ENCODE data around the gene UNC13D.
A peak's percentile ranks its signal among the peaks of the same experiment; 100 is the strongest.

The UNC13D gene

GRCh38 chr17:75864448-75864871 lies 20.3 kb upstream of the UNC13D start (continued):
- TF ChIP-seq PRDM2 (tag by site-specific recombination; IDR thresholded peaks at IDR 0.05; ENCODE audit: borderline replicate concordance): no peak
- peak; percentile 32; the same call in 1 of the 2 replicates for TF ChIP-seq ZBTB8A (tag by site-specific recombination; IDR thresholded peaks at IDR 0.05)
- TF ChIP-seq ZNF561 (tag by site-specific recombination; IDR thresholded peaks at IDR 0.05; ENCODE audit: borderline replicate concordance): 0 out of 2 replicates have a peak, but pooled peaks have one; percentile 75
- no peak for TF ChIP-seq ZNF529 (tag by site-specific recombination; IDR thresholded peaks at IDR 0.05; ENCODE audit: insufficient replicate concordance)
- TF ChIP-seq GLIS2 (tag by site-specific recombination; IDR thresholded peaks at IDR 0.05): peak; percentile 71
- TF ChIP-seq ZNF629 (tag by site-specific recombination; IDR thresholded peaks at IDR 0.05): 0 out of 2 replicates have a peak, but pooled peaks have one; percentile 8
- TF ChIP-seq, protein P1, sequence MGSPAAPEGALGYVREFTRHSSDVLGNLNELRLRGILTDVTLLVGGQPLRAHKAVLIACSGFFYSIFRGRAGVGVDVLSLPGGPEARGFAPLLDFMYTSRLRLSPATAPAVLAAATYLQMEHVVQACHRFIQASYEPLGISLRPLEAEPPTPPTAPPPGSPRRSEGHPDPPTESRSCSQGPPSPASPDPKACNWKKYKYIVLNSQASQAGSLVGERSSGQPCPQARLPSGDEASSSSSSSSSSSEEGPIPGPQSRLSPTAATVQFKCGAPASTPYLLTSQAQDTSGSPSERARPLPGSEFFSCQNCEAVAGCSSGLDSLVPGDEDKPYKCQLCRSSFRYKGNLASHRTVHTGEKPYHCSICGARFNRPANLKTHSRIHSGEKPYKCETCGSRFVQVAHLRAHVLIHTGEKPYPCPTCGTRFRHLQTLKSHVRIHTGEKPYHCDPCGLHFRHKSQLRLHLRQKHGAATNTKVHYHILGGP (tag by site-specific recombination; IDR thresholded peaks at IDR 0.05): peak; percentile 71
- no peak for TF ChIP-seq SCRT2 (tag by site-specific recombination; IDR thresholded peaks at IDR 0.05)
- TF ChIP-seq, protein P2, sequence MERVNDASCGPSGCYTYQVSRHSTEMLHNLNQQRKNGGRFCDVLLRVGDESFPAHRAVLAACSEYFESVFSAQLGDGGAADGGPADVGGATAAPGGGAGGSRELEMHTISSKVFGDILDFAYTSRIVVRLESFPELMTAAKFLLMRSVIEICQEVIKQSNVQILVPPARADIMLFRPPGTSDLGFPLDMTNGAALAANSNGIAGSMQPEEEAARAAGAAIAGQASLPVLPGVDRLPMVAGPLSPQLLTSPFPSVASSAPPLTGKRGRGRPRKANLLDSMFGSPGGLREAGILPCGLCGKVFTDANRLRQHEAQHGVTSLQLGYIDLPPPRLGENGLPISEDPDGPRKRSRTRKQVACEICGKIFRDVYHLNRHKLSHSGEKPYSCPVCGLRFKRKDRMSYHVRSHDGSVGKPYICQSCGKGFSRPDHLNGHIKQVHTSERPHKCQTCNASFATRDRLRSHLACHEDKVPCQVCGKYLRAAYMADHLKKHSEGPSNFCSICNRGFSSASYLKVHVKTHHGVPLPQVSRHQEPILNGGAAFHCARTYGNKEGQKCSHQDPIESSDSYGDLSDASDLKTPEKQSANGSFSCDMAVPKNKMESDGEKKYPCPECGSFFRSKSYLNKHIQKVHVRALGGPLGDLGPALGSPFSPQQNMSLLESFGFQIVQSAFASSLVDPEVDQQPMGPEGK (tag by site-specific recombination; IDR thresholded peaks at IDR 0.05): peak; percentile 60; the same call in 1 of the 2 replicates
- TF ChIP-seq GLIS1 (tag by site-specific recombination; IDR thresholded peaks at IDR 0.05): peak; percentile 64

- H3K4me3 ChIP-seq (ENCODE audit: low read depth, low read length): no peak overlapping the region
- H3K36me3 ChIP-seq (ENCODE audit: control insufficient read depth in 2 of 2, insufficient read depth in 1 of 2, low read length in 2 of 2): no peaks in the 10 kb centered on the region
- no peaks in the 10 kb centered on the region for H3K9me3 ChIP-seq (ENCODE audit: control insufficient read depth, insufficient read depth, low read depth, low read length)
- TF ChIP-seq KLF17 (tag by site-specific recombination; IDR thresholded peaks at IDR 0.05): peak; percentile 92
- peak; percentile 43 for TF ChIP-seq SP3 (tag by site-specific recombination; IDR thresholded peaks at IDR 0.05)
- TF ChIP-seq KLF1 (tag by site-specific recombination; IDR thresholded peaks at IDR 0.05): peak; percentile 47
- TF ChIP-seq ZNF324 (tag by site-specific recombination; IDR thresholded peaks at IDR 0.05): 0 out of 2 replicates have a peak, but pooled peaks have one; percentile 2
- TF ChIP-seq ZNF610 (tag by site-specific recombination; IDR thresholded peaks at IDR 0.05; ENCODE audit: borderline replicate concordance): no peak
- TF ChIP-seq, protein P3, sequence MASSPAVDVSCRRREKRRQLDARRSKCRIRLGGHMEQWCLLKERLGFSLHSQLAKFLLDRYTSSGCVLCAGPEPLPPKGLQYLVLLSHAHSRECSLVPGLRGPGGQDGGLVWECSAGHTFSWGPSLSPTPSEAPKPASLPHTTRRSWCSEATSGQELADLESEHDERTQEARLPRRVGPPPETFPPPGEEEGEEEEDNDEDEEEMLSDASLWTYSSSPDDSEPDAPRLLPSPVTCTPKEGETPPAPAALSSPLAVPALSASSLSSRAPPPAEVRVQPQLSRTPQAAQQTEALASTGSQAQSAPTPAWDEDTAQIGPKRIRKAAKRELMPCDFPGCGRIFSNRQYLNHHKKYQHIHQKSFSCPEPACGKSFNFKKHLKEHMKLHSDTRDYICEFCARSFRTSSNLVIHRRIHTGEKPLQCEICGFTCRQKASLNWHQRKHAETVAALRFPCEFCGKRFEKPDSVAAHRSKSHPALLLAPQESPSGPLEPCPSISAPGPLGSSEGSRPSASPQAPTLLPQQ (tag by site-specific recombination; IDR thresholded peaks at IDR 0.05): peak; percentile 90
- TF ChIP-seq KLF8 (tag by site-specific recombination; IDR thresholded peaks at IDR 0.05): no peak
- peak; percentile 90 for TF ChIP-seq ZFP69B (tag by site-specific recombination; IDR thresholded peaks at IDR 0.05)
- no peak for TF ChIP-seq ZNF148 (tag by site-specific recombination; IDR thresholded peaks at IDR 0.05; ENCODE audit: borderline replicate concordance)
- no peak for TF ChIP-seq TCF7L2 (IDR thresholded peaks at IDR 0.05; ENCODE audit: borderline replicate concordance, low read depth, low read length)
- H3K4me1 ChIP-seq (ENCODE audit: control insufficient read depth, insufficient read depth, low read length): 0 out of 2 replicates have a peak, but pooled peaks cover 4% of the 10 kb centered on the region
- CTCF ChIA-PET: interaction anchor here (0.8 to 5.7 kb wide), 20 partner anchors 11 to 228 kb away, joined by 3 to 84 read pairs (median 5); partner anchors contain the start of genes SMIM5 and TRIM47
- H3K27ac ChIP-seq (ENCODE audit: extremely low read depth, low read depth, low read length): no peak overlapping the region
- POLR2A ChIA-PET: interaction anchor here (0.6 to 4.7 kb wide), 6 partner anchors 8 to 83 kb away, joined by 3 to 26 read pairs (median 4); partner anchors contain the start of gene TRIM47
Measured at GRCh38 chr17:75861927-75862317, 17.7 kb upstream of the UNC13D start.

Data from HEK293 (cell line).